ENCODE measurements around the gene ZNF407. TPM values are rescaled to one million over a fixed set of nuclear protein-coding genes. Genes with fewer than 3 reads are reported as not detected.

Gene ZNF407
- total RNA-seq, 1 experiment from 2014 or later: 7.6 TPM

DNA sequence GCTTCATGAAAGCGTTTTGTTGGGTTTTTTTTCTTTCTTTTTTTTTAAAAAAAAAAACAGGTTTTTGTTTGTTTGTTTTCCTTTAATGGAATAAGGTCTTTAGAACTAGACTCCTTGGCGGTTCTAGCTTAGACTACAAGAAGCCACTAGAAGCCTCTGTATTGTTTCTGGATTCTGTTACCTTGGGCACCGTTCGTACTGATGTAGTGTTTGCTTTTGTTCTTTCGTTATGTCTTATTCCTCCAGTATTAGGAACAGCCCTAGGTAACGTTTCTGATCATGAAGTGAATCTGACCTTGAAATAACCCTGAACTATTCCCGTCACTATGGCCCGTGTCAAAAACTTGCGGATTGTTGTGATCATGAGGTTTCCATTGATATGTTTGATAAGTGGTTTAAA, 446.6 kb downstream of the ZNF407 start:
- no peak for ATAC-seq
- H3K4me2 ChIP-seq (ENCODE audit: low read length): no peak overlapping the region
- H3K79me2 ChIP-seq (ENCODE audit: insufficient read depth, low read length): no peaks in the 10 kb centered on the region
- H3K9ac ChIP-seq (ENCODE audit: low read length): no peak overlapping the region
- H3K9me3 ChIP-seq (ENCODE audit: control insufficient read depth in 1 of 2, insufficient read depth in 1 of 2, low read depth in 1 of 2, low read length in 2 of 2): no peaks in the 10 kb centered on the region
- no peak overlapping the region for H3K27ac ChIP-seq (ENCODE audit: low read depth, low read length)
- H3K36me3 ChIP-seq (ENCODE audit: control insufficient read depth in 1 of 2, insufficient read depth in 2 of 2, low read length in 2 of 2): no peaks in the 10 kb centered on the region
- intact Hi-C loops (cut with micrococcal nuclease): loop anchor here (10.0 kb wide), 1 partner anchor 431 kb away; no protein-coding TSS in a partner anchor
- no peaks in the 10 kb centered on the region for H3K27me3 ChIP-seq (ENCODE audit: insufficient read depth, low read length)
- DNase-seq (ENCODE audit: low read depth, low spot score): no peak
- H4K20me1 ChIP-seq (ENCODE audit: insufficient read depth): no peaks in the 10 kb centered on the region
- H3K4me1 ChIP-seq (ENCODE audit: control insufficient read depth in 1 of 2, insufficient read depth in 2 of 2, low read length in 2 of 2): peaks cover 0 to 2% of the 10 kb centered on the region in 2 experiments; a peak in 1 of 4 replicates
- CTCF ChIA-PET: no interaction called here
- RAD21 ChIA-PET (ENCODE audit: low non-redundant PET in 1 of 2, low total read pairs in 2 of 2, uncharacterized antibody in 2 of 2, unreplicated experiment in 2 of 2): no interaction called here
- TF ChIP-seq EGR1 (IDR thresholded peaks at IDR 0.05; ENCODE audit: low read depth) (no peak), MAX (IDR thresholded peaks at IDR 0.05) (no peak), POLR2AphosphoS5 (IDR thresholded peaks at IDR 0.05; ENCODE audit: low read depth, low read length) (no peak), POLR2A (IDR thresholded peaks at IDR 0.05; ENCODE audit: borderline replicate concordance, extremely low read depth, insufficient read depth, insufficient read length) (no peak), CBX3 (IDR thresholded peaks at IDR 0.05; ENCODE audit: low read depth) (no peak), SIN3A (IDR thresholded peaks at IDR 0.05; ENCODE audit: low read depth) (no peak), TCF7L2 (IDR thresholded peaks at IDR 0.05; ENCODE audit: borderline replicate concordance, extremely low read depth, insufficient read depth, insufficient read length) (no peak), ELF1 (IDR thresholded peaks at IDR 0.05; ENCODE audit: borderline replicate concordance, low read depth) (no peak), SP1 (IDR thresholded peaks at IDR 0.05; ENCODE audit: low read depth) (no peak), CEBPB (IDR thresholded peaks at IDR 0.05; ENCODE audit: low read depth) (no peak), FOSL1 (IDR thresholded peaks at IDR 0.05; ENCODE audit: low read depth) (no peak), YY1 (IDR thresholded peaks at IDR 0.05; ENCODE audit: extremely low read depth, insufficient replicate concordance, low read depth, low read length) (no peak), ATF3 (IDR thresholded peaks at IDR 0.05) (no peak), EZH2phosphoT487 (IDR thresholded peaks at IDR 0.05; ENCODE audit: borderline replicate concordance) (no peak), SRF (IDR thresholded peaks at IDR 0.05; ENCODE audit: low read depth) (no peak), ZNF274 (IDR thresholded peaks at IDR 0.05; ENCODE audit: low read depth, low read length) (no peak)
- TF ChIP-seq, protein P1, sequence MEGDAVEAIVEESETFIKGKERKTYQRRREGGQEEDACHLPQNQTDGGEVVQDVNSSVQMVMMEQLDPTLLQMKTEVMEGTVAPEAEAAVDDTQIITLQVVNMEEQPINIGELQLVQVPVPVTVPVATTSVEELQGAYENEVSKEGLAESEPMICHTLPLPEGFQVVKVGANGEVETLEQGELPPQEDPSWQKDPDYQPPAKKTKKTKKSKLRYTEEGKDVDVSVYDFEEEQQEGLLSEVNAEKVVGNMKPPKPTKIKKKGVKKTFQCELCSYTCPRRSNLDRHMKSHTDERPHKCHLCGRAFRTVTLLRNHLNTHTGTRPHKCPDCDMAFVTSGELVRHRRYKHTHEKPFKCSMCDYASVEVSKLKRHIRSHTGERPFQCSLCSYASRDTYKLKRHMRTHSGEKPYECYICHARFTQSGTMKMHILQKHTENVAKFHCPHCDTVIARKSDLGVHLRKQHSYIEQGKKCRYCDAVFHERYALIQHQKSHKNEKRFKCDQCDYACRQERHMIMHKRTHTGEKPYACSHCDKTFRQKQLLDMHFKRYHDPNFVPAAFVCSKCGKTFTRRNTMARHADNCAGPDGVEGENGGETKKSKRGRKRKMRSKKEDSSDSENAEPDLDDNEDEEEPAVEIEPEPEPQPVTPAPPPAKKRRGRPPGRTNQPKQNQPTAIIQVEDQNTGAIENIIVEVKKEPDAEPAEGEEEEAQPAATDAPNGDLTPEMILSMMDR (IDR thresholded peaks at IDR 0.05 in 2 of 3, conservative IDR thresholded peaks at IDR 0.05 in 1 of 3; ENCODE audit: borderline replicate concordance in 1 of 3, insufficient read depth in 1 of 3, low read depth in 2 of 3, low read length in 2 of 3): no peak
- no peak overlapping the region for H2AFZ ChIP-seq (ENCODE audit: low read depth, low read length, poor library complexity, severe bottlenecking)
- H3K4me3 ChIP-seq (replicated peaks in 1 of 2; ENCODE audit: low read depth in 1 of 2, low read length in 2 of 2): no peak overlapping the region
- POLR2A ChIA-PET: no interaction called here
- no TSS peak for BruUV-seq (replicated peaks)
- no peaks in the 10 kb centered on the region for H3K9me2 ChIP-seq (ENCODE audit: insufficient read depth)
